A549 (cell line): ENCODE data around the gene L3MBTL4. TPM values are rescaled to one million over a fixed set of nuclear protein-coding genes. Genes with fewer than 3 reads are reported as not detected.

ENCODE experiments used
- ATAC-seq, 2 experiments: fragments of 200-7000 bp in 1 of 2; fragments of >200 bp in 1 of 2; cut with Nextera tagmentation in 1 of 2; cut with Tn5 transposase in 1 of 2; 3 replicates each; pipeline versions ENCODE4 v1.8.0 to v1.9.1; 2018 to 2020; ENCODE audit warnings: mild to moderate bottlenecking in 1 of 2, moderate library complexity in 1 of 2
- CTCF ChIA-PET: fragments of 300-600 bp; sonication (Branson Sonifier 250); formaldehyde crosslinking; extraction: SDS; loops from one replicate; lab custom pipeline; 2021; ENCODE audit warnings: antibody characterized with exemption, inconsistent platforms; lab: Yijun Ruan, JAX
- POLR2A ChIA-PET: fragments of 350-600 bp; formaldehyde crosslinking; extraction: SDS; loops from one replicate; lab custom pipeline; 2021; ENCODE audit warnings: antibody characterized with exemption, inconsistent platforms; lab: Yijun Ruan, JAX
- DNase-seq, 2 experiments: peaks; one replicate each; pipeline versions ENCODE4 v3.0.0 to v3.0.0-alpha.2; 2011 to 2016; ENCODE audit warnings: low read depth in 1 of 2, low spot score in 1 of 2
- FAIRE-seq: peaks from 2 replicates; lab custom pipeline; 2011; peaks lifted over from hg19 to GRCh38; lab: Jason Lieb, UNC
- H3K27ac ChIP-seq, 2 experiments: fragments of >200 bp; sonication (Bioruptor Twin); formaldehyde crosslinking; 3 replicates each; pipeline ENCODE4 v1.5.1; 2016 to 2017
- H3K4me1 ChIP-seq: fragments of >200 bp; sonication (Bioruptor Twin); formaldehyde crosslinking; 3 replicates; pipeline ENCODE4 v1.6.1; 2016
- H3K4me2 ChIP-seq: fragments of >200 bp; sonication (Bioruptor Twin); formaldehyde crosslinking; 3 replicates; pipeline ENCODE4 v1.6.1; 2016
- H3K4me3 ChIP-seq: fragments of >200 bp; sonication (Bioruptor Twin); formaldehyde crosslinking; 3 replicates; pipeline ENCODE4 v1.5.1; 2016
- H3K9me3 ChIP-seq: fragments of >200 bp; sonication (Bioruptor Twin); formaldehyde crosslinking; 3 replicates; pipeline ENCODE4 v1.6.1; 2016
- CBX2 ChIP-seq: fragments of 200-600 bp; sonication (generic); IDR thresholded peaks from 2 replicates; pipeline ENCODE4 v1.6.1; 2016; ENCODE audit warnings: low read depth, mild to moderate bottlenecking, borderline replicate concordance
- CEBPB ChIP-seq, 2 experiments: fragments of >200 bp in 1 of 2; sonication (Bioruptor Twin) in 1 of 2; formaldehyde crosslinking in 1 of 2; IDR thresholded peaks; 2 replicates each; pipeline ENCODE4 v1.6.1; 2012 to 2016
- CHD2 ChIP-seq: fragments of 150-350 bp; IDR thresholded peaks from 2 replicates; pipeline ENCODE4 v1.6.1; 2014; ENCODE audit warnings: low read length; ENCODE audit not compliant: partially characterized antibody
- ESRRA ChIP-seq: fragments of 150-350 bp; IDR thresholded peaks from 2 replicates; pipeline ENCODE4 v1.6.1; 2014; ENCODE audit warnings: mild to moderate bottlenecking, low read length, borderline replicate concordance
- FOSB ChIP-seq: fragments of 250-450 bp; sonication (Bioruptor Pico); IDR thresholded peaks from 2 replicates; pipeline ENCODE4 v1.5.0; 2020; ENCODE audit warnings: mild to moderate bottlenecking, moderate library complexity
- HDAC2 ChIP-seq: fragments of 200-600 bp; sonication (generic); IDR thresholded peaks from 2 replicates; pipeline ENCODE4 v1.6.1; 2016
- HEYL ChIP-seq: fragments of 250-450 bp; sonication (Bioruptor Pico); IDR thresholded peaks from 2 replicates; pipeline ENCODE4 v1.8.0; 2021; ENCODE audit warnings: mild to moderate bottlenecking, moderate library complexity
- HOXB5 ChIP-seq: fragments of 250-450 bp; sonication (Bioruptor Pico); IDR thresholded peaks from 2 replicates; pipeline ENCODE4 v1.5.0; 2020; ENCODE audit warnings: mild to moderate bottlenecking, moderate library complexity
- KDM1A ChIP-seq: fragments of 200-600 bp; sonication (generic); IDR thresholded peaks from 2 replicates; pipeline ENCODE4 v1.6.1; 2016; ENCODE audit warnings: low read depth, mild to moderate bottlenecking
- KDM5A ChIP-seq: fragments of 200-600 bp; sonication (generic); IDR thresholded peaks from 2 replicates; pipeline ENCODE4 v1.6.1; 2016; ENCODE audit warnings: antibody characterized with exemption, mild to moderate bottlenecking
- MAFK ChIP-seq: fragments of 450-650 bp; IDR thresholded peaks from 2 replicates; pipeline ENCODE4 v1.6.1; 2014; ENCODE audit not compliant: partially characterized antibody
- MAZ ChIP-seq: fragments of 150-350 bp; IDR thresholded peaks from 2 replicates; pipeline ENCODE4 v1.6.1; 2014; ENCODE audit warnings: antibody characterized with exemption, low read depth, low read length, borderline replicate concordance
- NFE2L2 ChIP-seq: fragments of 150-350 bp; conservative IDR thresholded peaks from 2 replicates; pipeline ENCODE4 v1.6.1; 2014; ENCODE audit warnings: low read length
- NPAS2 ChIP-seq: fragments of 250-450 bp; sonication (Bioruptor Pico); IDR thresholded peaks from 2 replicates; pipeline ENCODE4 v1.8.0; 2022; ENCODE audit warnings: mild to moderate bottlenecking, moderate library complexity, borderline replicate concordance
- NR3C1 ChIP-seq: fragments of >200 bp; sonication (Bioruptor Twin); formaldehyde crosslinking; IDR thresholded peaks from 3 replicates; pipeline ENCODE4 v1.6.1; 2017
- PHF8 ChIP-seq: fragments of 200-600 bp; sonication (generic); IDR thresholded peaks from 2 replicates; pipeline ENCODE4 v1.6.1; 2016; ENCODE audit warnings: low read depth, mild to moderate bottlenecking, antibody characterized with exemption, moderate library complexity, borderline replicate concordance
- RFX5 ChIP-seq: fragments of 450-650 bp; IDR thresholded peaks from 2 replicates; pipeline ENCODE4 v1.7.1; 2014; ENCODE audit warnings: antibody characterized with exemption, mild to moderate bottlenecking, moderate library complexity
- RNF2 ChIP-seq: fragments of 200-600 bp; sonication (generic); IDR thresholded peaks from 2 replicates; pipeline ENCODE4 v1.6.1; 2016; ENCODE audit warnings: low read depth, mild to moderate bottlenecking, antibody characterized with exemption, moderate library complexity, borderline replicate concordance
- ZC3H11A ChIP-seq: fragments of 450-650 bp; IDR thresholded peaks from 2 replicates; pipeline ENCODE4 v1.6.1; 2014; ENCODE audit warnings: antibody characterized with exemption, mild to moderate bottlenecking
- ZFP36 ChIP-seq: fragments of 450-650 bp; IDR thresholded peaks from 2 replicates; pipeline ENCODE4 v1.6.1; 2014; ENCODE audit warnings: borderline replicate concordance; ENCODE audit not compliant: partially characterized antibody
- WGBS: methylation state at CpG from one replicate; pipeline ENCODE4 v1.1.6; 2017; ENCODE audit errors: missing lambda C conversion rate; 5-methylcytosine and 5-hydroxymethylcytosine counted together
- polyA plus RNA-seq, 4 experiments: library from polyadenylated mRNA; depleted of rRNA in 3 of 4; stranded (reverse); fragments of >200 nt; fragmentation: RNase III in 1 of 4; extraction: RNeasy Plus Mini Kit Qiagen cat#74134 plus additional on column Dnase treatment in 1 of 4; gene quantifications; 2 replicates in 3 of 4; 3 replicates in 1 of 4; pipeline ENCODE4 v1.2.3, GENCODE V29; 2011 to 2017
- TF ChIP-seq, protein P1 (sequence below): fragments of >200 bp; sonication (Bioruptor Twin); formaldehyde crosslinking; IDR thresholded peaks from 3 replicates; pipeline ENCODE4 v1.6.1; 2016
- TF ChIP-seq, protein P2 (sequence below): fragments of >200 bp; sonication (Bioruptor Twin); formaldehyde crosslinking; IDR thresholded peaks from 2 replicates; pipeline ENCODE4 v1.6.1; 2016
- TF ChIP-seq, protein P3 (sequence below): fragments of 250-450 bp; sonication (Bioruptor Pico); IDR thresholded peaks from 2 replicates; pipeline ENCODE4 v1.5.0; 2021; ENCODE audit warnings: mild to moderate bottlenecking, moderate library complexity, borderline replicate concordance

Gene L3MBTL4
- polyA plus RNA-seq, 2 of the 4 experiments (the other 2 are of a cell fraction), result 0.03 to 0.06 TPM

DNA sequence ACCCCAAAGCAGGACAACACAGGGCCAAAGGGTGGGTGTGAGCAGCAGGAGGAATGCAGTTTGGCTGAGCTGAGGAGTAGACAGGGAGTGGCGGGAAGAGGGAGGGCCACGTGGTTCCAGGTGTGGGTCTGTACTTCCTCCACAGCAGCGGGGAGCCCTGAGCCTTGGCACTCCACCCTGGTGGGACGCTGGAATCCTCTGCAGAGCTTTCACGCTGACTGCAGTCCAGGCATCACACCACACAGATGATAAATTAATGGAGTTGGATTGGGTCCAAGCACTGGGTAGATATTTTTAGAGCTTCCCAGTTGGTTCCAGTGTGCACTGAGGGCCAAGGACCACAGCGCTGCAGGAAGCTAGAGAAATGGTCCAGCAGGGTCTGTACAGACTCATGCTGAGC is 452.3 kb downstream of the L3MBTL4 start:
- 0% methylated on average over 3 of the region's 6 CpGs for WGBS
- ChIA-PET POLR2A (no interaction called here), CTCF (no interaction called here)
- no peak for DNase-seq
- TF ChIP-seq ESRRA (no peak), ZC3H11A (no peak), RFX5 (no peak), CBX2 (no peak), CEBPB (IDR thresholded peaks at IDR 0.05) (no peak), NFE2L2 (no peak), RNF2 (no peak), ZFP36 (no peak), PHF8 (no peak), MAFK (no peak), FOSB (CRISPR knock-in tag) (no peak), MAZ (no peak)
- TF ChIP-seq, protein P1, sequence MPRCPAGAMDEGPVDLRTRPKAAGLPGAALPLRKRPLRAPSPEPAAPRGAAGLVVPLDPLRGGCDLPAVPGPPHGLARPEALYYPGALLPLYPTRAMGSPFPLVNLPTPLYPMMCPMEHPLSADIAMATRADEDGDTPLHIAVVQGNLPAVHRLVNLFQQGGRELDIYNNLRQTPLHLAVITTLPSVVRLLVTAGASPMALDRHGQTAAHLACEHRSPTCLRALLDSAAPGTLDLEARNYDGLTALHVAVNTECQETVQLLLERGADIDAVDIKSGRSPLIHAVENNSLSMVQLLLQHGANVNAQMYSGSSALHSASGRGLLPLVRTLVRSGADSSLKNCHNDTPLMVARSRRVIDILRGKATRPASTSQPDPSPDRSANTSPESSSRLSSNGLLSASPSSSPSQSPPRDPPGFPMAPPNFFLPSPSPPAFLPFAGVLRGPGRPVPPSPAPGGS, result no peak
- Histone ChIP-seq H3K9me3 (no peaks in the 10 kb centered on the region), H3K27ac (no peak overlapping the region), H3K4me1 (no peaks in the 10 kb centered on the region), H3K4me2 (no peak overlapping the region), H3K4me3 (no peak overlapping the region)
- no peak for ATAC-seq
- no peak for FAIRE-seq

DNA sequence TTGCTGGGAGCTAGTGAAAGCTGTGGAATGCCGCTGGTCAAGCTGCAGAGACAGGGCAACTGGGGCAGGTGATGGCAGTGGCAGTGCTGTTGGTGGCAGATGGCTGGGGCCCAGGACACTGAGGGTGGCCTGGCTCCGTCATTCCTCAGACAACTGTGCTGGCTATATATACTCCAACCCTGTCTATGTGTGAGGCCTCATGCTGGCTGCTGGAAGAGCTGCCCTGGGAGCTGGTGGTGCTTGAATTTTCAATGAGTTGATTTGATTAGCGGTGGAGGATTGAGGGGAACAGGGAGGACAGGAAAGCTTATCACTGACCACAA is 452.9 kb downstream of the L3MBTL4 start:
- FAIRE-seq, result no peak
- no peak for DNase-seq
- CTCF ChIA-PET, result no interaction called here

DNA sequence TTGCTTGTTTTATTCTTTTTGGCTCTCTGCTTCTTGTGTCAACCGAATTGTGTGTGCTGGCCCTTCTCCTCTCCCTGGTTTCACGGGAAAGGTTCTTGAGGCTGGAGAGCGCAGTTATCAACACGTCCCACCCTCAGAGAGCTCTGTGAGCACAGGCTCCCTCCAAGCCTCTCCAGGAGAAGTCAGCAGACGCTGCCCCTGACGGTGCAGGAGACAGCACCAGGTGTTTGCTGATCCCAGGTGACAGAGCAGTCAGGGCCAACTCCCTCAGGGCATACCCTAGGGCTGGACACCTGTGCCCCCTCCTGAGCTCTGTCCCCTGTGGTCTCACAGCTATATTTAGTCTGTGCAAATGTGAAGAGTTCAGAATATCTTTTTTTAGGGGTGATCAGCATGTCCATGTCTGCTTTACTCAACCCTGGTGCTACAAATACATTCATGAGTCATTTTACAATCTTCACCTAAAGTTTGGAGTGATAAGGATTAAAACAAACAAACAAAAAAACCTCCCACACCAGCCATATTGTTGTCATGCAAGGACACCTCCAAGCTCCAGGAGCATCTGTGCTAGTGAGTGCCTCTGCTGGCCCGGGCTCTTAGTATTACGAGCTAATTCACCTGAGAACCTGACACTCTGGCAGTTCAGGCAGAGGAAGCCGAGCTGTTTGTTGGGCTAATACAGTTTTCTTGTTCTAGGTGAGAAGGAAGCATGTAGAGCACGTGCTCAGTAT is 453.4 kb downstream of the L3MBTL4 start:
- no peaks in the 10 kb centered on the region for H3K9me3 ChIP-seq
- TF ChIP-seq HDAC2, result no peak
- no peak for TF ChIP-seq KDM5A
- TF ChIP-seq NFE2L2, result no peak
- TF ChIP-seq, protein P2, sequence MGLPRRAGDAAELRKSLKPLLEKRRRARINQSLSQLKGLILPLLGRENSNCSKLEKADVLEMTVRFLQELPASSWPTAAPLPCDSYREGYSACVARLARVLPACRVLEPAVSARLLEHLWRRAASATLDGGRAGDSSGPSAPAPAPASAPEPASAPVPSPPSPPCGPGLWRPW, result no peak
- no peak for TF ChIP-seq HOXB5 (CRISPR knock-in tag)
- TF ChIP-seq NPAS2 (CRISPR knock-in tag), result no peak
- no peaks in the 10 kb centered on the region for H3K4me1 ChIP-seq
- ChIA-PET POLR2A (no interaction called here), CTCF (no interaction called here)
- no peak overlapping the region for H3K27ac ChIP-seq
- no peak for FAIRE-seq
- no peak overlapping the region for H3K4me3 ChIP-seq
- 7% methylated on average over 8 of the region's 10 CpGs for WGBS
- no peak for ATAC-seq
- no peak for DNase-seq
- H3K4me2 ChIP-seq, result no peak overlapping the region

More for the DNA sequence above, 452.9 kb downstream of the L3MBTL4 start:
- no peak for TF ChIP-seq CEBPB (IDR thresholded peaks at IDR 0.05)
- no peak for TF ChIP-seq MAFK
- no peak for TF ChIP-seq CHD2
- no peak for TF ChIP-seq HOXB5 (CRISPR knock-in tag)
- TF ChIP-seq, protein P3, sequence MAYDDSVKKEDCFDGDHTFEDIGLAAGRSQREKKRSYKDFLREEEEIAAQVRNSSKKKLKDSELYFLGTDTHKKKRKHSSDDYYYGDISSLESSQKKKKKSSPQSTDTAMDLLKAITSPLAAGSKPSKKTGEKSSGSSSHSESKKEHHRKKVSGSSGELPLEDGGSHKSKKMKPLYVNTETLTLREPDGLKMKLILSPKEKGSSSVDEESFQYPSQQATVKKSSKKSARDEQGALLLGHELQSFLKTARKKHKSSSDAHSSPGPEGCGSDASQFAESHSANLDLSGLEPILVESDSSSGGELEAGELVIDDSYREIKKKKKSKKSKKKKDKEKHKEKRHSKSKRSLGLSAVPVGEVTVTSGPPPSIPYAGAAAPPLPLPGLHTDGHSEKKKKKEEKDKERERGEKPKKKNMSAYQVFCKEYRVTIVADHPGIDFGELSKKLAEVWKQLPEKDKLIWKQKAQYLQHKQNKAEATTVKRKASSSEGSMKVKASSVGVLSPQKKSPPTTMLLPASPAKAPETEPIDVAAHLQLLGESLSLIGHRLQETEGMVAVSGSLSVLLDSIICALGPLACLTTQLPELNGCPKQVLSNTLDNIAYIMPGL (CRISPR knock-in tag), result no peak
- no peak for TF ChIP-seq HEYL (CRISPR knock-in tag)
- no peak for TF ChIP-seq KDM1A
- TF ChIP-seq MAZ, result no peak
- no peak for TF ChIP-seq NR3C1
- no peak for TF ChIP-seq ZC3H11A
- no peak for ATAC-seq
- H3K4me3 ChIP-seq, result no peak overlapping the region
- POLR2A ChIA-PET, result no interaction called here
- no peak overlapping the region for H3K4me2 ChIP-seq
- no peak overlapping the region for H3K27ac ChIP-seq
- no peaks in the 10 kb centered on the region for H3K9me3 ChIP-seq
- no peaks in the 10 kb centered on the region for H3K4me1 ChIP-seq
- WGBS, result 10% methylated on average over 3 of the region's 3 CpGs
